Neural progenitor cell (in vitro differentiated cells): ENCODE results near the gene TATDN3. TPM values are rescaled to one million over a fixed set of nuclear protein-coding genes. Genes with fewer than 3 reads are reported as not detected.

ENCODE experiments used
- DNase-seq: peaks from one replicate; pipeline ENCODE4 v3.0.0-alpha.2; 2016; ENCODE audit warnings: low spot score
- H2AFZ ChIP-seq: fragments of 200-600 bp; sonication (generic); replicated peaks from 2 replicates; pipeline ENCODE4 v1.6.1; 2016; ENCODE audit warnings: antibody characterized with exemption
- H3F3A ChIP-seq: fragments of 200-600 bp; sonication (generic); 2 replicates; pipeline ENCODE4 v1.6.1; 2016; ENCODE audit warnings: antibody characterized with exemption, low read depth
- H3K27ac ChIP-seq: fragments of 200-600 bp; sonication (generic); 2 replicates; pipeline ENCODE4 v1.5.1; 2016; ENCODE audit warnings: mild to moderate bottlenecking
- H3K27me3 ChIP-seq: fragments of 200-600 bp; sonication (generic); 2 replicates; pipeline ENCODE4 v1.6.1; 2016; ENCODE audit warnings: mild to moderate bottlenecking, moderate library complexity
- H3K36me3 ChIP-seq: fragments of 200-600 bp; sonication (generic); 2 replicates; pipeline ENCODE4 v1.5.1; 2016
- H3K4me1 ChIP-seq: fragments of 200-600 bp; sonication (generic); 2 replicates; pipeline ENCODE4 v1.6.1; 2016; ENCODE audit warnings: mixed run types
- H3K4me2 ChIP-seq: fragments of 200-600 bp; sonication (generic); 2 replicates; pipeline ENCODE4 v1.6.1; 2016
- H3K4me3 ChIP-seq: fragments of 200-600 bp; sonication (generic); 2 replicates; pipeline ENCODE4 v1.5.1; 2016
- H3K79me2 ChIP-seq: fragments of 200-600 bp; sonication (generic); 2 replicates; pipeline ENCODE4 v1.6.1; 2016; ENCODE audit warnings: low read depth
- H3K9ac ChIP-seq: fragments of 200-600 bp; sonication (generic); 2 replicates; pipeline ENCODE4 v1.6.1; 2016
- H3K9me3 ChIP-seq: fragments of 200-600 bp; sonication (generic); 2 replicates; pipeline ENCODE4 v1.5.1; 2016; ENCODE audit warnings: low read depth
- H4K20me1 ChIP-seq: fragments of 200-600 bp; sonication (generic); 2 replicates; pipeline ENCODE4 v1.6.1; 2016; ENCODE audit warnings: low read depth
- H3K27ac Mint-ChIP-seq: 3 replicates; pipeline ENCODE4 v1.8.0; 2021; ENCODE audit warnings: mixed read lengths
- H3K27me3 Mint-ChIP-seq: 2 replicates; pipeline ENCODE4 v1.8.0; 2022; ENCODE audit warnings: low read depth, mild to moderate bottlenecking, inconsistent platforms, moderate library complexity, mixed read lengths; ENCODE audit not compliant: insufficient read depth
- H3K36me3 Mint-ChIP-seq: 3 replicates; pipeline ENCODE4 v1.8.0; 2021; ENCODE audit warnings: mixed read lengths
- H3K4me1 Mint-ChIP-seq: 3 replicates; pipeline ENCODE4 v1.8.0; 2021; ENCODE audit warnings: mixed read lengths
- H3K4me3 Mint-ChIP-seq: 3 replicates; pipeline ENCODE4 v1.8.0; 2021; ENCODE audit warnings: mild to moderate bottlenecking, moderate library complexity, mixed read lengths
- H3K9me3 Mint-ChIP-seq: 3 replicates; pipeline ENCODE4 v1.8.0; 2020; ENCODE audit warnings: mixed read lengths
- EZH2 ChIP-seq: fragments of 200-600 bp; sonication (generic); IDR thresholded peaks from 2 replicates; pipeline ENCODE4 v1.6.1; 2017; ENCODE audit warnings: antibody characterized with exemption, mild to moderate bottlenecking, moderate library complexity
- EZH2phosphoT487 ChIP-seq: fragments of 200-600 bp; sonication (generic); IDR thresholded peaks from 2 replicates; pipeline ENCODE4 v1.6.1; 2017; ENCODE audit warnings: antibody characterized with exemption
- total RNA-seq: library from RNA; depleted of rRNA; stranded (reverse); fragments of >200 nt; gene quantifications from 2 replicates; pipeline ENCODE4 v1.2.3, GENCODE V29; 2015; ENCODE audit warnings: low replicate concordance
- TF ChIP-seq, protein P1 (sequence below): fragments of 200-600 bp; sonication (generic); IDR thresholded peaks from 2 replicates; pipeline ENCODE4 v1.5.1; 2017; ENCODE audit warnings: antibody characterized with exemption, mild to moderate bottlenecking

TATDN3 gene
- total RNA-seq, 1 donor from 2014 or later, result 18.8 TPM

DNA sequence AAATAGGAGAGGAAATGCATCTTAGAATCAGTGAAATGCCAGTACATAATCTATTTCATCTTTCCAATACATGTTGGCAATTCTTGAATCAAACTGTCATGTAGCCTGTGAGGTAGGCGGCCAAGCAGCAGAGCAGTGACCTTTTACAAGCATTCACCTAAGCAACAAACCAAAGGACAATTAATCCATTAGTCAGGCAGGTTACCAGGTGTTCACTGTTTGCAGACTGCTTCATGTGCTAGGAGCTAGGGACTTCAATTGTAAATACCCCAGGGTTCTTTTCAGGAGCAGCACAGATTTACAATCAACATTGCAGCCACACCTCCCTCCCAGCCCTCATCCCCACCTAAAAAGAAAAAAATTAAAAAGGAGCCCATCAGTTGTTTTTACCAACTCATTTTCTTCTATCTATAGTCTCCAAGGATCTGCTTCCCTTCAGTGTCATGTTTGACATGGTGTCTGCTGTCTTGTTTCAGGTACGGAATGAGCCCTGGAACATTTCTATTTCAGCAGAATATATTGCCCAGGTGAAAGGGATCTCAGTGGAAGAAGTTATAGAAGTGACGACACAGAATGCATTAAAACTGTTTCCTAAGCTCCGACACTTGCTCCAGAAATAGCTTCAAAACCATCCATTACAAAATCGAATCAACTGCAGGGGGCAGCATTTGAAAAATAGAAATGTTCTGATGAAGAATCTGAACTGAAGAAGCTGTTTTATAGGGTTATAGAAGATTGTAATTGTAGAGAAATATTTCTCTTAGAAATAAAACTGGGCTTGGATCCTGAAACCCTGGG is 23.0 kb downstream of the TATDN3 start:
- TF ChIP-seq, protein P1, sequence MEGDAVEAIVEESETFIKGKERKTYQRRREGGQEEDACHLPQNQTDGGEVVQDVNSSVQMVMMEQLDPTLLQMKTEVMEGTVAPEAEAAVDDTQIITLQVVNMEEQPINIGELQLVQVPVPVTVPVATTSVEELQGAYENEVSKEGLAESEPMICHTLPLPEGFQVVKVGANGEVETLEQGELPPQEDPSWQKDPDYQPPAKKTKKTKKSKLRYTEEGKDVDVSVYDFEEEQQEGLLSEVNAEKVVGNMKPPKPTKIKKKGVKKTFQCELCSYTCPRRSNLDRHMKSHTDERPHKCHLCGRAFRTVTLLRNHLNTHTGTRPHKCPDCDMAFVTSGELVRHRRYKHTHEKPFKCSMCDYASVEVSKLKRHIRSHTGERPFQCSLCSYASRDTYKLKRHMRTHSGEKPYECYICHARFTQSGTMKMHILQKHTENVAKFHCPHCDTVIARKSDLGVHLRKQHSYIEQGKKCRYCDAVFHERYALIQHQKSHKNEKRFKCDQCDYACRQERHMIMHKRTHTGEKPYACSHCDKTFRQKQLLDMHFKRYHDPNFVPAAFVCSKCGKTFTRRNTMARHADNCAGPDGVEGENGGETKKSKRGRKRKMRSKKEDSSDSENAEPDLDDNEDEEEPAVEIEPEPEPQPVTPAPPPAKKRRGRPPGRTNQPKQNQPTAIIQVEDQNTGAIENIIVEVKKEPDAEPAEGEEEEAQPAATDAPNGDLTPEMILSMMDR, result peak; percentile 58
- TF ChIP-seq EZH2, result no peak
- no peaks in the 10 kb centered on the region for H3K9me3 ChIP-seq
- H3K27ac ChIP-seq, result no peak overlapping the region
- no peaks in the 10 kb centered on the region for H3K27me3 ChIP-seq
- H3K4me2 ChIP-seq, result no peak overlapping the region
- DNase-seq, result no peak
- peaks cover 10% of the 10 kb centered on the region for H3F3A ChIP-seq
- H3K9me3 Mint-ChIP-seq, result no peaks in the 10 kb centered on the region
- no peak overlapping the region for H3K4me3 ChIP-seq
- H3K79me2 ChIP-seq, result no peaks in the 10 kb centered on the region
- no peak overlapping the region for H3K4me3 Mint-ChIP-seq
- H2AFZ ChIP-seq, result no peak overlapping the region
- no peaks in the 10 kb centered on the region for H4K20me1 ChIP-seq
- no peak overlapping the region for H3K9ac ChIP-seq
- peaks cover 3% of the 10 kb centered on the region for H3K27me3 Mint-ChIP-seq
- no peaks in the 10 kb centered on the region for H3K4me1 ChIP-seq
- peaks cover 7% of the 10 kb centered on the region for H3K4me1 Mint-ChIP-seq
- H3K36me3 Mint-ChIP-seq, result no peaks in the 10 kb centered on the region
- H3K27ac Mint-ChIP-seq, result no peak overlapping the region
- H3K36me3 ChIP-seq, result no peaks in the 10 kb centered on the region

DNA sequence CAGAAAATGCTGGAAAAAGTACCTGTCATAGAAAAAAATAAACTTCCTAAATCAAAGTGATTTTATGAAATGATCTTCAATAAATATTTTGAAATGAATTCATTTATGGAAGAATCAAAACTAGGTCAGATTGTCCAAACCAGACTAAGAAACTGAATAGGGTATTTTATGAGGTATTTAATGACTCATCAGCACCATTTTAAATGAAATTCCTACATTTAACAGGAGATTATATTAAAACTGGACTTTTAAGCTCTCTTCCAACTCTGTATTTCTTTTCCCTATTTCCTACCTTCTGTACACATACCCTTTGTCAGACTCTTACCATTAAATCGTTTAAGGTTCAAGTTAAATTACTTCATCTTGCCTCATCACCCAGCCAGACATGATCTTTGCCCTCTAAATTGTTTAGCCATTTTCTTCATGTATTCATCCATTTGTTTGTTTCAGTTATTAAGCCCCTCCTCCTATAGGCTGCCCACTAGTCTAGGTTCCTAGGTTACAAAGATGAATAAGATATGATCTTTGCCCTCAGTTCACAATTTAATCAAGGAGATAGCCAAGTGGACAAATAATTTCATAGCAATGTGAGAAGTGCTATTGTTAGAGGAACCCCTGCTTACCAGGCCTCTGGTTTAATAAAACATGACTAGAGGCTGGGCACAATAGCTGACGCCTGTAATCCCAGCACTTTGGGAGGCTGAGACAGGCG is 25.0 kb downstream of the TATDN3 start:
- no peak for DNase-seq
- Histone ChIP-seq H3K4me3 (no peak overlapping the region), H3K27ac (no peak overlapping the region), H3K79me2 (no peaks in the 10 kb centered on the region), H3K36me3 (no peaks in the 10 kb centered on the region), H3K27me3 (no peaks in the 10 kb centered on the region), H3K4me1 (no peaks in the 10 kb centered on the region), H2AFZ (no peak overlapping the region), H4K20me1 (no peaks in the 10 kb centered on the region), H3F3A (peaks cover 10% of the 10 kb centered on the region), H3K4me2 (no peak overlapping the region), H3K9ac (no peak overlapping the region), H3K9me3 (no peaks in the 10 kb centered on the region)
- Mint-ChIP-seq H3K4me3 (no peak overlapping the region), H3K4me1 (peaks cover 7% of the 10 kb centered on the region), H3K9me3 (no peaks in the 10 kb centered on the region), H3K27ac (no peak overlapping the region), H3K27me3 (peaks cover 3% of the 10 kb centered on the region), H3K36me3 (no peaks in the 10 kb centered on the region)
- TF ChIP-seq EZH2phosphoT487 (no peak), EZH2 (no peak)
- TF ChIP-seq, protein P1, result no peak

DNA sequence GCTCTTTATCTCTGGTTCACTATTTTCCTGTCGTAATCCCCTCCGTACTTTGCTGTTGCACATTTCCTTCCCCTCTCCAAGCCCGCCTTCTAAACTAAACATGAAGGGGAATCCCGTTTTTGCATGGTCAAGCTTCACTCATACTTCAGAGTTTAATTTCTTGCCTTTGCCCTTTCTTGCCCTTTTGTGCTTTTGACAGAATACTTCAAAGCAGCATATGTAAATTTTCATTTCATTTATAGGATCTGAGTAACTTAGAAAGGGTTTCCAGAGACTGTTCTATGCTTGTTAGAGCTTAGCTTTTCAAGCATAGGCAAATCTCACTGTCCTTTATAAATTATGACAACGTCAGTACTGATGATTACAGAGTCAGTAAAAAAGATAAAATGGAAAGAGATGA is 28.0 kb downstream of the TATDN3 start:
- no peak overlapping the region for H3K27ac Mint-ChIP-seq
- H3K4me1 Mint-ChIP-seq, result peaks cover 7% of the 10 kb centered on the region
- no peaks in the 10 kb centered on the region for H3K79me2 ChIP-seq
- no peaks in the 10 kb centered on the region for H3K36me3 Mint-ChIP-seq
- no peaks in the 10 kb centered on the region for H4K20me1 ChIP-seq
- H3K36me3 ChIP-seq, result no peaks in the 10 kb centered on the region
- no peaks in the 10 kb centered on the region for H3K9me3 ChIP-seq
- DNase-seq, result no peak
- no peak overlapping the region for H3K4me2 ChIP-seq
- TF ChIP-seq, protein P1, result no peak
- TF ChIP-seq EZH2phosphoT487 (no peak), EZH2 (no peak)
- no peak overlapping the region for H2AFZ ChIP-seq
- H3K4me3 Mint-ChIP-seq, result no peak overlapping the region
- H3K4me3 ChIP-seq, result no peak overlapping the region
- no peak overlapping the region for H3K27ac ChIP-seq
- no peaks in the 10 kb centered on the region for H3K27me3 ChIP-seq
- H3K9ac ChIP-seq, result no peak overlapping the region
- H3F3A ChIP-seq, result no peaks in the 10 kb centered on the region
- peaks cover 3% of the 10 kb centered on the region for H3K27me3 Mint-ChIP-seq
- peaks cover 5% of the 10 kb centered on the region for H3K9me3 Mint-ChIP-seq
- H3K4me1 ChIP-seq, result no peaks in the 10 kb centered on the region
